AG09319 (cell line): ENCODE data around the gene ZNF407.

ENCODE experiments used
- DNase-seq: peaks from one replicate; pipeline ENCODE4 v3.0.0-alpha.2; 2010; ENCODE audit warnings: low read depth; ENCODE audit errors: extremely low read depth
- TF ChIP-seq, protein P1 (sequence below): IDR thresholded peaks from 2 replicates; pipeline ENCODE4 v1.5.1; 2011; ENCODE audit warnings: low read depth, mild to moderate bottlenecking, inconsistent platforms, low read length, moderate library complexity

Gene ZNF407

DNA sequence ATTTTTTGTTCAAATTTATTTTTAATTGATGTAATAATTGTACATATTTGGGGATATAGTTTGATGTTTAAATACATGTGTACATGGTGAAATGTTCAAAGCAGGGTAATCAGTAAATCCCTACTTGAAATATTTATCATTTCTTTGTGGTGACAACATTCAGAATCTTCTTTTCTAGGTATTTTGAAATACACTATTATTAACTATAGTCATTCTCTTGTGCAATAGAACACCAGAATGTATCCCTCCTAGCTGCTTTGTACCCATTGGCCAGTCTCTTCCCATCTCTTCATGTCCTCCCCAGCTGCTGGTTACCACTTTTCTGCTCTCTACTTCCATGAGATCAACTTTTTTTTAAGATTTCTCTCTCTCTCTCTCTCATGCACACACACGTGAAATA lies 126.5 kb downstream of the ZNF407 start:
- TF ChIP-seq, protein P1, sequence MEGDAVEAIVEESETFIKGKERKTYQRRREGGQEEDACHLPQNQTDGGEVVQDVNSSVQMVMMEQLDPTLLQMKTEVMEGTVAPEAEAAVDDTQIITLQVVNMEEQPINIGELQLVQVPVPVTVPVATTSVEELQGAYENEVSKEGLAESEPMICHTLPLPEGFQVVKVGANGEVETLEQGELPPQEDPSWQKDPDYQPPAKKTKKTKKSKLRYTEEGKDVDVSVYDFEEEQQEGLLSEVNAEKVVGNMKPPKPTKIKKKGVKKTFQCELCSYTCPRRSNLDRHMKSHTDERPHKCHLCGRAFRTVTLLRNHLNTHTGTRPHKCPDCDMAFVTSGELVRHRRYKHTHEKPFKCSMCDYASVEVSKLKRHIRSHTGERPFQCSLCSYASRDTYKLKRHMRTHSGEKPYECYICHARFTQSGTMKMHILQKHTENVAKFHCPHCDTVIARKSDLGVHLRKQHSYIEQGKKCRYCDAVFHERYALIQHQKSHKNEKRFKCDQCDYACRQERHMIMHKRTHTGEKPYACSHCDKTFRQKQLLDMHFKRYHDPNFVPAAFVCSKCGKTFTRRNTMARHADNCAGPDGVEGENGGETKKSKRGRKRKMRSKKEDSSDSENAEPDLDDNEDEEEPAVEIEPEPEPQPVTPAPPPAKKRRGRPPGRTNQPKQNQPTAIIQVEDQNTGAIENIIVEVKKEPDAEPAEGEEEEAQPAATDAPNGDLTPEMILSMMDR: no peak
- no peak for DNase-seq

- DNase-seq: no peak
- TF ChIP-seq, protein P1: no peak
Measured at GRCh38 chr18:74725690-74726089, 128.0 kb downstream of the ZNF407 start.

DNA sequence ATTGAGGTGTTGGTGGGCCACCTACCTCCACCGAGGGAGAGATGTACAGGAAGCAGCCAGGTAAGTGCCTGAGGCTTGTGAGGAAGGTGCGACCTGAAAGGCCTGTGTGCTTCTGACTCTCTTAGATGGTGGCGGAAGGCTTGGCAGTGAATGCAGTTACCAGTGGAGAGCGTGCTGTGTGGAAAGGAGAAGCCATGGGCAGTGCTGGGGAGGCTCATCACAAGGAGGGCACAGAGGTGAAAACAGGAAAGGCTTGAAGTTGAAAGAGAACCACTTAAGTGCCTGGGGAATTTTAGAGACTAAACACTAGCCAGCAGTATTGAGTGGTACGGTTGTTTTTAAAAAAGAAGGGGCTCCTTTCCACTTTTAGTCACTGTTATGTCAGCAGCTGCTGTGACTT lies 130.9 kb downstream of the ZNF407 start:
- DNase-seq: no peak
- TF ChIP-seq, protein P1: no peak

GRCh38 chr18:74731097-74731496 lies 133.4 kb downstream of the ZNF407 start:
- peak; percentile 36 for DNase-seq

DNA sequence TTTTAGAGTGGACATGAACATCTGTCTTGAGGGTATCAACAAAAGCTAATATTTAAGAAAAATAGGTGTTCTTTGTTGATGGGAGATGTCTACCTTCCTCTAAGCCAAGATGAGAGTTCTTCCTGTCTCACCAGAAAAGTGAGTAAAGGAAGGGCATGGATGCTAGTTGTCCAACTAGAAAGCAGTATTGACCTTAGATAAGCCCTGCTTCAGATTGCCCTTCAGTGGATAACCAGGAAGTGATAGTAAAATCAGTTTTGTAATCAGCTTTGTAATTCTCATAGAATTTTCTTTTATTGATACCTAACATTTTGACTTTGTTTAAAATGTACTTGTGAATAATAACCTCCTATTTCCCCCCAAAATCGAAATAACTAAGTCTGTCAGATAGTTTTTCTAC lies 134.7 kb downstream of the ZNF407 start:
- no peak for DNase-seq
- TF ChIP-seq, protein P1: no peak

More at GRCh38 chr18:74731097-74731496, 133.4 kb downstream of the ZNF407 start:
- TF ChIP-seq, protein P1: no peak

- TF ChIP-seq, protein P1: no peak
Measured at GRCh38 chr18:74733598-74733997, 135.9 kb downstream of the ZNF407 start.

DNA sequence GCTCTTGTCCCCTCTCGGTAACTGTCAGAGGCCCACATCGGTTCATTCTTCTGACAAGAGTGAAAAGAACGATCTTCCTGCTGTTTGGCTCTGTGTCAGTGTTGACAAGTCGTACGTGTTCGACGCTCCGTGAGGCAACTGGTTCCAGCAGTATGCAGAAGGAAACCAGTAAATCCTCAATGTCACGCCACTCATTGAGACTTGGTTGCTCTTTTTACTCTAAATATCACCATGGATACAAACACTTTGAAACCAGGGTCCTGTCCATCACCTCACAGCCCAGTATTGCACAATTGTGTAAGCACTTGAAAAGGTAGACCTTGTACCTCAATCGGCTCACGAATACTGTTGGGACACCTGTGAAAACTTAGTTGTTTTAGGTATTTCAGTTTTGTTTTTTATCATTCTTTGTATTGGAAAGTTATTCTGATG lies 136.4 kb downstream of the ZNF407 start:
- DNase-seq: no peak
- TF ChIP-seq, protein P1: no peak

More at GRCh38 chr18:74733598-74733997, 135.9 kb downstream of the ZNF407 start:
- no peak for DNase-seq
